NAMALWA (cell line): ENCODE results near the gene KRT86.

Experiments used
- DNase-seq: peaks from one replicate; pipeline ENCODE4 v3.0.0-alpha.2; 2015; ENCODE audit warnings: low spot score

Gene KRT86

DNA sequence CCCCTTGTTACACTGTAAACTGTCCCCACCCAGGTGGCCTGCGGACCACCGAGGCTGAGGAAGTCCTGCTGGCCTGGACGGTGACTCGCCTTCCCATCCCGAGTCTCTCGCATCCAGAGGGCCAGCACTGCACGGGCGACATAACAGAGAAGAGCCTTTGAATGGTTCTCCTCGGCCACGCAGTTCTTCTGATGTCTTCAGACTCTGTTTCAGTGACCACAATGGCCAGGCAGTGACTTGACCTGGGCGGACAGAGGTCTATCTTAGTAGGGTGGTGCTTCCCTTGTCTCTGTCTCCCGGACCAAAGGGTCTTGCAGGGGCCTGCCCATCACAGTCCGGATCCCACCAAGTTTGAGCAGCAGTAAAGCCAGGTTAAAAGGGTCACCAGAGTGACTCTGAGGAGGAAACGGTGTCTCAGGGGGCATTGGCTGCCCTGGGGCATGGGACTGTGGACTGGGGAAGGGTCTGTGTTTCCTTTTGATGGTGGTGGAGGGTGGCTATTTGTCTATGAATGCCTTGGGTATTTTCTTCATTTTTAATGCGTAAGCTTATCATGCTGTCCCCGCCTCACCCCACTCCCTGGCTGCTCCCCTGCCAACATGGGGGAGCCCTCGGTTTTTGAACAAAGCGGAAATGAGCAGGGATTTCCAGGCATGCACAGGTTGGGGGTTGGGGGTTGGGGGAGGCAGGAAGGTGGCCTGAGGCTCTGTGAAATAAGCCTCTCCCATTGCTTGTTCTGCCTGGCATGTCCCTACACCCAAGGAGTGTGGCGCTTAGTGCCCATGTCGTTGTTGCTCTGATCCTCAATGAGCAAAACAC is 82.5 kb downstream of the KRT86 start:
- DNase-seq: no peak
